ENCODE measurements around the gene TUBB2A. TPM values are rescaled to one million over a fixed set of nuclear protein-coding genes. Genes with fewer than 3 reads are reported as not detected.

The TUBB2A gene
- total and polyA plus RNA-seq, 8 donors: 14.8 to 42.5 (median 24.9) TPM

DNA sequence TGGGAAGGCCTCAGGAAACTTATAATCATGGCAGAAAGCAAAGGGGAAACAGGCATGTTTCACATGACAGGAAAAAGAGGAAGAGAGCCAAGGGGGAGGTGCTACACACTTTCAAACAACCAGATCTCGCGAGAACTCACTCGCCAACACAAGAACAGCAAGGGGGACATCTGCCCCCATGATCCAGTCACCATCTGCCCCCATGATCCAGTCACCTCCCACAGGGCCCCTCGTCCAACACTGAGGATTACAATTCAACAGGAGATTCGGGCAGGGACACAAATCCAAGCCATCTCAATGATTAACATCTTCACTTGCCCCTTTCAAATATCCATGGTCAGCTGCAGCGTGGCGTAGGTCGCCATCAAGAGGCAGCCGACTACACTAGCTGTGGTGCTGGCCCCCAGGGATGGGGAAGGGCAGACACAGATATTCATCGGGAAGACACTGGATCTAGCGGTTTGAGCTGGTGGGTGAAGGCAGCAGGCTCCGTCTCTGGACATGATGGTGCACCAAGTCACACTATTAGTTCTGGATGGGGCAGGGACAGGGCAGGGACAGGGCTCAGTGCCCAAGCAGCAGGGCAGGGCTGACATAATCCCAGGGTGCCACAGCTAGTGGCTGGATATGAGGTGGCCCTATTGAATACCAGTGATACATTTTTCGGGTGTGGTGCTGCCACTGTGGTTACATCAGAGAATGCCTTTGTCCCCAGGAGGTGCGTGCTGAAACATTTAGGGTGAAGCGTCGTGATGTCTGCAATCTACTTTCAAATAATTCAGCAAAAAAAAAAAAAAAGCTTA, 38.6 kb upstream of the TUBB2A start:
- intact Hi-C loops (cut with DNase I): no loop called here
- H3K4me1 ChIP-seq: no peaks in the 10 kb centered on the region
- H3K9me3 ChIP-seq: no peaks in the 10 kb centered on the region
- no peak overlapping the region for H3K27ac ChIP-seq
- ATAC-seq (no peak), DNase-seq (no peak)
- no peaks in the 10 kb centered on the region for H3K27me3 ChIP-seq
- no peak overlapping the region for H3K4me3 ChIP-seq
- no peaks in the 10 kb centered on the region for H3K36me3 ChIP-seq
- TF ChIP-seq, protein P1, sequence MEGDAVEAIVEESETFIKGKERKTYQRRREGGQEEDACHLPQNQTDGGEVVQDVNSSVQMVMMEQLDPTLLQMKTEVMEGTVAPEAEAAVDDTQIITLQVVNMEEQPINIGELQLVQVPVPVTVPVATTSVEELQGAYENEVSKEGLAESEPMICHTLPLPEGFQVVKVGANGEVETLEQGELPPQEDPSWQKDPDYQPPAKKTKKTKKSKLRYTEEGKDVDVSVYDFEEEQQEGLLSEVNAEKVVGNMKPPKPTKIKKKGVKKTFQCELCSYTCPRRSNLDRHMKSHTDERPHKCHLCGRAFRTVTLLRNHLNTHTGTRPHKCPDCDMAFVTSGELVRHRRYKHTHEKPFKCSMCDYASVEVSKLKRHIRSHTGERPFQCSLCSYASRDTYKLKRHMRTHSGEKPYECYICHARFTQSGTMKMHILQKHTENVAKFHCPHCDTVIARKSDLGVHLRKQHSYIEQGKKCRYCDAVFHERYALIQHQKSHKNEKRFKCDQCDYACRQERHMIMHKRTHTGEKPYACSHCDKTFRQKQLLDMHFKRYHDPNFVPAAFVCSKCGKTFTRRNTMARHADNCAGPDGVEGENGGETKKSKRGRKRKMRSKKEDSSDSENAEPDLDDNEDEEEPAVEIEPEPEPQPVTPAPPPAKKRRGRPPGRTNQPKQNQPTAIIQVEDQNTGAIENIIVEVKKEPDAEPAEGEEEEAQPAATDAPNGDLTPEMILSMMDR (IDR thresholded peaks at IDR 0.05): no peak

DNA sequence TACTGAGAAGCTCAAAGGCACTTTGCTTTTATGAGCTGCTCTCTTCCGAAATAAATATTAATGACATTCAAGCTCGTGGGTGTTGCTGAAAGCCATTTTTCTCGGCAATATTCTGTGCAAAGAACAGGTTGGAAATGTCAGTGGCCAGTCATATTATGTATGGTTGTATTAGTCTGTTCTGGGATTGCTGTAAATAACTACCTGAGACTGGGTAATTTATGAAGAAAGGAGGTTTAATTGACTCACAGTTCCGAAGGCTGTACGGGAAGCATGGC, 38.0 kb upstream of the TUBB2A start:
- Histone ChIP-seq H3K27me3 (no peaks in the 10 kb centered on the region), H3K36me3 (no peaks in the 10 kb centered on the region), H3K4me3 (no peak overlapping the region), H3K27ac (no peak overlapping the region), H3K9me3 (no peaks in the 10 kb centered on the region), H3K4me1 (no peaks in the 10 kb centered on the region)
- TF ChIP-seq, protein P1 (IDR thresholded peaks at IDR 0.05): no peak
- intact Hi-C loops (cut with DNase I): no loop called here
- DNase-seq: no peak
- no peak for ATAC-seq

DNA sequence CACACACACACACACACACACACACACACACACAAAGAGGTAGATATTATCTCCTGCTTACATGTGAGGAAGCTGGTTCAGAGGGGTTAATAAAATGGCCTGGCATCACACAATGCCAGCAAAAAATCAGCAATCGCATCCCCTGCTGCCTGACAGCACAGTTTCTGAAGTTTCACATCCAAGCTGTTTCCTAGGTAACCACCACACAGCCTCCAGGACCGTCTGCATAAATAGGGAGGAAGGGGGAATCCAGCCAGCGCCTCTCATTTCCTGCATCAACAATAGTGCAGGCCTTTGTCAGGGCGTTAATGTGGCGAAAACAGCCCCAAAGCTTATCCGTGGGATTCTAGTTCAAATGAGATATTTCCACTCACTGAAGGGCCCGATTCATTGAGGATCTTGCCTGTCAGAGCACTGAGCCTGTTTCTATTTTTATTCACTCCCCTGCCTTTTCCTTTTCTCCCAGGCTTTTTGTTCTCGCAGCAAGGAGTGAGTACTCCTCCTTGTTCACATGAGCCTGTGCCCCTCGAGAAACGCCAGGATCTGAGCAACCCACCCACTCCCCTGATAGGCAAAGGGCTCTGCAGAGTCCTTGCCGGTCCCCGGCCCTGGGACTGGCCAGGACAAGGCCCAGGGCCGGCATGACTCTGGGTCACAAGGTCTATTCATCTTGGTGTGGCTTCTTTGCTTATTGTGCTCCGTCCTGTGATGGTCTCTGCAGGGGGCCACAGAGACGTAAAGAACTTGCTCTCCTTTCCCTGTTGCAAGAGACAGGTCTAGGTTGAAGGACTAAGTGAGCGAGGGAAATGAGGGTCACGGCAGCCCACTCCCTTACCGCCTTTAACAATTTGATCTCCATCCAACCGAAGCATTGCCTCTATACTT, 37.4 kb upstream of the TUBB2A start:
- Histone ChIP-seq H3K9me3 (no peaks in the 10 kb centered on the region), H3K4me3 (no peak overlapping the region), H3K4me1 (no peaks in the 10 kb centered on the region), H3K27me3 (no peaks in the 10 kb centered on the region), H3K36me3 (no peaks in the 10 kb centered on the region), H3K27ac (no peak overlapping the region)
- TF ChIP-seq, protein P1 (IDR thresholded peaks at IDR 0.05): no peak
- intact Hi-C loops (cut with DNase I): no loop called here
- DNase-seq: peak in 1 of 4 donors; percentile 33
- ATAC-seq: no peak

DNA sequence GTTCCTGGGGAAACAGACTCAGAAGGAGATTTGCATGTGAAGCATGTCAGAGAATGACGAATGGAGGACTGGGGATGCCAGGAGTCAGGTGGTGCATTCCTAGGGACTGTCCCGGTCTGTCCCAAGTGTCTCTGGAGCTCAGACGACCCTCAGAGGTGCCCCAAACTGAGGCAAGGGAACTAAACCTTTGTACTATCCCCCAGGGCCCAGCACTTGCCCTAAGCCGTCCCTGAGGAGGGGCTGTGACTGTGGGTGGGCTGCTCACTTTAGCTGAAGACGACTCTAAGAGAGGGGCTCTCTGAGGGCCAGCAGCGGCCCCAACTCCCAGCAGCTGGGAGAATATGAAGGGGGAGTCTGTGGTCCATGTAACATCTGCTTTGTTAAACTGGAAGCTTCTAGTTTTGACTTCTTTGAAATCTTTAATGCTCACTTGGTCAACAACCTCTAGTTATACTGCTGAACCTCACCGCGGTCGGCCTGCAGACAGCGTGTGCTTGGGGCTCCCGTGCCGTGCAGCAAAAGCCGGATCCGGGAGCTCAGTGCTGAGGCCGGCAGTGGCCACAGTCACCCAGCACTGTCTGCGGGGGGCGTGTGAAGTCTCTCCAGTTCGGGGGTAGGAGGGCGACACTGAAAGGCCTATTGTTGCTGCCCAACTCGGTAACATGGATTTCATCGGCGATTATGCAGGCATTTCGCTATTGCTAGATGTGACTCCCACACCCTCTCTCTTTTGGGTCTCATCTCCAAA, 35.9 kb upstream of the TUBB2A start:
- Histone ChIP-seq H3K9me3 (no peaks in the 10 kb centered on the region), H3K4me3 (no peak overlapping the region), H3K36me3 (no peaks in the 10 kb centered on the region), H3K4me1 (no peaks in the 10 kb centered on the region), H3K27me3 (no peaks in the 10 kb centered on the region), H3K27ac (no peak overlapping the region)
- intact Hi-C loops (cut with DNase I): no loop called here
- TF ChIP-seq, protein P1 (IDR thresholded peaks at IDR 0.05): no peak
- DNase-seq: no peak
- no peak for ATAC-seq

DNA sequence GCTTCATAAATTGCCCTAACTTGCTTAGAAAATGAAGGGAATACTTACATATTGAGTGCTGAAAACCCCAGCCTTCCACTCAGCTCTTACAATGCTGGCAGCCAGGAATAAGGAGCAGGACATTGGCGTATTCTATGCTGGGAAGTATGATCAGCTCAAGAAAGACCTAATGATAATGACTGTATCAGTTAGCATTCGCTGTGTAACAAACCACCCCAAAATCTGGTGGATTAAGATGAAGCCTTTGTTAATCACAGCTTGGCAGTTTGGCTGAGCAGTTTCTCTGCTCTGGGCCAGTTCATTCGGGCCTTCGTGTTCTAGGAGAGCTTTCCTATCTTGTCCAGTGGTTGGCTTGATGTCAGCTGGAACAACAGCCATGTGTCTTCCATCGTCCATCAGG, 33.4 kb upstream of the TUBB2A start:
- intact Hi-C loops (cut with DNase I): no loop called here

More for the DNA sequence above, 33.4 kb upstream of the TUBB2A start:
- ATAC-seq (no peak), DNase-seq (no peak)
- H3K4me3 ChIP-seq: no peak overlapping the region
- no peaks in the 10 kb centered on the region for H3K27me3 ChIP-seq
- TF ChIP-seq, protein P1 (IDR thresholded peaks at IDR 0.05): no peak
- H3K27ac ChIP-seq: no peak overlapping the region
- H3K9me3 ChIP-seq: no peaks in the 10 kb centered on the region
- no peaks in the 10 kb centered on the region for H3K4me1 ChIP-seq
- H3K36me3 ChIP-seq: no peaks in the 10 kb centered on the region
